GM19099 (cell line): ENCODE measurements around the gene PRKG1.

ENCODE experiments used
- POLR2A ChIP-seq: IDR thresholded peaks from 3 replicates; pipeline ENCODE4 v1.6.1; 2011; ENCODE audit warnings: low read depth; ENCODE audit not compliant: insufficient read length; ENCODE audit errors: extremely low read depth

Gene PRKG1

GRCh38 chr10:51375790-51376189 is 301.5 kb downstream of the PRKG1 start:
- no peak for TF ChIP-seq POLR2A

GRCh38 chr10:51377070-51377931 is 303.0 kb downstream of the PRKG1 start:
- TF ChIP-seq POLR2A, result no peak

- TF ChIP-seq POLR2A, result no peak
Measured at GRCh38 chr10:51377932-51378599, 303.8 kb downstream of the PRKG1 start.

- no peak for TF ChIP-seq POLR2A
Measured at GRCh38 chr10:51382181-51382580, 307.9 kb downstream of the PRKG1 start.

GRCh38 chr10:51384971-51385370 is 310.7 kb downstream of the PRKG1 start:
- TF ChIP-seq POLR2A, result no peak

- TF ChIP-seq POLR2A, result no peak
Measured at GRCh38 chr10:51386248-51386885, 312.1 kb downstream of the PRKG1 start.

- TF ChIP-seq POLR2A, result no peak
Measured at GRCh38 chr10:51389415-51390321, 315.4 kb downstream of the PRKG1 start.

GRCh38 chr10:51394039-51394438 is 319.8 kb downstream of the PRKG1 start:
- TF ChIP-seq POLR2A, result no peak

- no peak for TF ChIP-seq POLR2A
Measured at GRCh38 chr10:51397244-51397643, 323.0 kb downstream of the PRKG1 start.

GRCh38 chr10:51397695-51398094 is 323.4 kb downstream of the PRKG1 start:
- TF ChIP-seq POLR2A, result no peak

- TF ChIP-seq POLR2A, result no peak
Measured at GRCh38 chr10:51399840-51400239, 325.6 kb downstream of the PRKG1 start.

GRCh38 chr10:51400392-51401096 is 326.3 kb downstream of the PRKG1 start:
- TF ChIP-seq POLR2A, result no peak

GRCh38 chr10:51403521-51403920 is 329.2 kb downstream of the PRKG1 start:
- no peak for TF ChIP-seq POLR2A
